CD4-positive, CD25-positive, alpha-beta regulatory T cell (primary cell): ENCODE data around the gene UBE2Q2. TPM values are rescaled to one million over a fixed set of nuclear protein-coding genes. Genes with fewer than 3 reads are reported as not detected.
A peak's percentile ranks its signal among the peaks of the same experiment; 100 is the strongest.

Source experiments
- ATAC-seq, 2 donors: fragments of 150-1000 bp; cut with Tn5 transposase; one replicate each; pipeline ENCODE4 v1.10.0; 2021; ENCODE audit warnings: low read depth in 2 of 2, moderate number of reproducible peaks in 2 of 2, moderate library complexity in 1 of 2
- DNase-seq, 3 donors: peaks; one replicate each; pipeline versions ENCODE4 v3.0.0 to v3.0.0-alpha.2; 2012 to 2022; ENCODE audit warnings: mixed read lengths in 1 of 3
- H3K27ac ChIP-seq: one replicate; pipeline ENCODE4 v1.7.0; 2013; ENCODE audit warnings: mild to moderate bottlenecking, low read length; ENCODE audit not compliant: insufficient read depth, poor library complexity, severe bottlenecking
- H3K27me3 ChIP-seq: one replicate; pipeline ENCODE4 v1.7.0; 2013; ENCODE audit warnings: low read length; ENCODE audit not compliant: control insufficient read depth, insufficient read depth
- H3K36me3 ChIP-seq: one replicate; pipeline ENCODE4 v1.7.0; 2013; ENCODE audit warnings: mild to moderate bottlenecking, low read length, moderate library complexity; ENCODE audit not compliant: control insufficient read depth, insufficient read depth
- H3K4me1 ChIP-seq: 2 replicates; pipeline ENCODE4 v1.7.0; 2013; ENCODE audit warnings: mild to moderate bottlenecking, low read length; ENCODE audit not compliant: insufficient read depth, control insufficient read depth, poor library complexity, severe bottlenecking
- H3K4me3 ChIP-seq: one replicate; pipeline ENCODE4 v1.7.0; 2013; ENCODE audit warnings: low read depth, mild to moderate bottlenecking, low read length, moderate library complexity
- H3K9me3 ChIP-seq, 2 experiments: 1 replicate in 1 of 2; 2 replicates in 1 of 2; pipeline ENCODE4 v1.7.0; 2013; ENCODE audit warnings: low read length in 2 of 2, mild to moderate bottlenecking in 1 of 2, moderate library complexity in 1 of 2; ENCODE audit not compliant: control insufficient read depth in 2 of 2
- H3K27ac Mint-ChIP-seq, 3 donors: one replicate each; pipeline ENCODE4 v1.8.0; 2020 to 2022; ENCODE audit warnings: mild to moderate bottlenecking in 3 of 3, mixed read lengths in 3 of 3, moderate library complexity in 2 of 3
- H3K27me3 Mint-ChIP-seq: one replicate; pipeline ENCODE4 v1.8.0; 2022; ENCODE audit warnings: mild to moderate bottlenecking, mixed read lengths
- H3K36me3 Mint-ChIP-seq: one replicate; pipeline ENCODE4 v1.8.0; 2020; ENCODE audit warnings: mixed read lengths
- H3K4me1 Mint-ChIP-seq, 4 donors: one replicate each; pipeline ENCODE4 v1.8.0; 2020 to 2022; ENCODE audit warnings: mixed read lengths in 4 of 4, mild to moderate bottlenecking in 1 of 4
- H3K4me3 Mint-ChIP-seq, 4 donors: one replicate each; pipeline ENCODE4 v1.8.0; 2020 to 2022; ENCODE audit warnings: mild to moderate bottlenecking in 4 of 4, mixed read lengths in 4 of 4, moderate library complexity in 3 of 4
- H3K9me3 Mint-ChIP-seq, 7 donors: one replicate each; pipeline ENCODE4 v1.8.0; 2020 to 2022; ENCODE audit warnings: mixed read lengths in 7 of 7, mild to moderate bottlenecking in 3 of 7, moderate library complexity in 2 of 7
- polyA plus RNA-seq, 4 donors: library from polyadenylated mRNA; unstranded; fragments of 300-500 nt; fragmentation: Illumina TruSeq; gene quantifications; one replicate each; pipeline ENCODE4 v1.2.3, GENCODE V29; 2021
- total RNA-seq: library from RNA; stranded (reverse); gene quantifications from one replicate; pipeline ENCODE4 v1.2.3, GENCODE V29; 2022

The UBE2Q2 gene
- total and polyA plus RNA-seq, 5 donors from 2014 or later = 27.8 to 32.5 (median 29.5) TPM

GRCh38 chr15:75830910-75831805 lies 12.1 kb upstream of the UBE2Q2 start:
- Mint-ChIP-seq H3K27me3 (no peaks in the 10 kb centered on the region), H3K4me1 (no peaks in the 10 kb centered on the region)

GRCh38 chr15:75831806-75832102 lies 11.5 kb upstream of the UBE2Q2 start:
- no peak overlapping the region for H3K4me3 Mint-ChIP-seq
- no peak overlapping the region for H3K4me3 ChIP-seq
- H3K4me1 Mint-ChIP-seq = no peaks in the 10 kb centered on the region
- no peaks in the 10 kb centered on the region for H3K9me3 ChIP-seq
- no peaks in the 10 kb centered on the region for H3K36me3 ChIP-seq
- peaks cover 3% of the 10 kb centered on the region for H3K4me1 ChIP-seq
- no peaks in the 10 kb centered on the region for H3K27me3 Mint-ChIP-seq
- ATAC-seq = no peak
- H3K36me3 Mint-ChIP-seq = no peaks in the 10 kb centered on the region
- no peak overlapping the region for H3K27ac Mint-ChIP-seq
- H3K27me3 ChIP-seq = no peaks in the 10 kb centered on the region
- no peak overlapping the region for H3K27ac ChIP-seq
- DNase-seq = no peak
- no peaks in the 10 kb centered on the region for H3K9me3 Mint-ChIP-seq

More at GRCh38 chr15:75830910-75831805, 12.1 kb upstream of the UBE2Q2 start:
- no peak for DNase-seq
- Histone ChIP-seq H3K27me3 (no peaks in the 10 kb centered on the region), H3K4me1 (no peaks in the 10 kb centered on the region), H3K4me3 (no peak overlapping the region), H3K9me3 (no peaks in the 10 kb centered on the region), H3K27ac (no peak overlapping the region), H3K36me3 (no peaks in the 10 kb centered on the region)
- no peak overlapping the region for H3K27ac Mint-ChIP-seq
- no peak for ATAC-seq
- no peak overlapping the region for H3K4me3 Mint-ChIP-seq
- no peaks in the 10 kb centered on the region for H3K9me3 Mint-ChIP-seq
- no peaks in the 10 kb centered on the region for H3K36me3 Mint-ChIP-seq

DNA sequence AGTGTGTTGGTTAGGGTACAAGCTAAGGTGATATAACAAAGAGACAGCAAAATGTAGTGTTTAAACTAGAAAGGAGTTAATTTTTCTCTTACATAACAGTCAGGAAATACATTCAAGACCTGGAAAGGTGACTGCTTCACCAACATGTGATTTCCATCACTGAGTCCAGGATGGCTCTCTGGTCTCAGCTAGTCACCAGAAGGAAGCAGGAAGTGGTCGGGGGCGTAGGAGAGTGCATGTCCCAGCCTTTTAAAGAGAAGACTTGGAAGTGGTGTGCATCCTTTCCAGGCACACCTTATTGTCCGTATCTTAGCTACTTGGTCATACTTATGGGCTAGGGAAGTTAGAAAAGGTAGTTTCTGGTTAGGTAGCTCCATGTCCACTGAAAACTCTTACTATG lies 11.1 kb upstream of the UBE2Q2 start:
- H3K9me3 ChIP-seq = no peaks in the 10 kb centered on the region
- ATAC-seq (no peak), DNase-seq (no peak)
- Mint-ChIP-seq H3K9me3 (no peaks in the 10 kb centered on the region), H3K4me3 (no peak overlapping the region), H3K4me1 (no peaks in the 10 kb centered on the region), H3K36me3 (no peaks in the 10 kb centered on the region), H3K27ac (no peak overlapping the region), H3K27me3 (no peaks in the 10 kb centered on the region)
- peaks cover 7% of the 10 kb centered on the region for H3K4me1 ChIP-seq
- no peaks in the 10 kb centered on the region for H3K36me3 ChIP-seq
- no peaks in the 10 kb centered on the region for H3K27me3 ChIP-seq
- H3K4me3 ChIP-seq = no peak overlapping the region
- no peak overlapping the region for H3K27ac ChIP-seq

DNA sequence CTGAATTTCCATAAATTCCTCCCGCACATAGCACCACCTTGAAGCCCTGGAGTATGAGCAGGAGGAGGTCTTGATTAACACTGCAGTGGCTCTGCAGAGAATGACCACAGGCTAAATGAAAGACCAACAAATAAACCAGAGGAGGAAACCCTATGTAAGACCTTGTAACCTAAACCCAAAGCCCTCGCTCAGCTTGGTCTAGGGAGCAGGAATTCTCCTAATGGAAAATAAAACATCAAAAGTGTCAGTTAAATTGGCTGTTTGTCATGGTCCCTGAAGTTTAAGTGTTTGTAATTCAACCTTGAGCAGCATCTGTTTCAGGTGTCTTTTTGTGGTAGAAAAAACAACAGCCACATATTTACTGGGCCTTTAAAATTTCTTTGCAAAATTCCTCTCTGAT lies 9.2 kb upstream of the UBE2Q2 start:
- Mint-ChIP-seq H3K27me3 (no peaks in the 10 kb centered on the region), H3K4me3 (no peak overlapping the region), H3K27ac (no peak overlapping the region), H3K4me1 (no peaks in the 10 kb centered on the region), H3K36me3 (no peaks in the 10 kb centered on the region), H3K9me3 (no peaks in the 10 kb centered on the region)
- Histone ChIP-seq H3K27ac (no peak overlapping the region), H3K36me3 (no peaks in the 10 kb centered on the region), H3K4me3 (no peak overlapping the region), H3K4me1 (peaks cover 8% of the 10 kb centered on the region), H3K27me3 (no peaks in the 10 kb centered on the region), H3K9me3 (no peaks in the 10 kb centered on the region)
- ATAC-seq (no peak), DNase-seq (no peak)

- Mint-ChIP-seq H3K27ac (no peak overlapping the region), H3K4me1 (no peaks in the 10 kb centered on the region), H3K4me3 (no peak overlapping the region), H3K36me3 (no peaks in the 10 kb centered on the region), H3K9me3 (no peaks in the 10 kb centered on the region), H3K27me3 (no peaks in the 10 kb centered on the region)
- ATAC-seq = no peak
- peaks cover 8% of the 10 kb centered on the region for H3K4me1 ChIP-seq
- H3K27me3 ChIP-seq = no peaks in the 10 kb centered on the region
- H3K27ac ChIP-seq = no peak overlapping the region
- no peaks in the 10 kb centered on the region for H3K36me3 ChIP-seq
- H3K4me3 ChIP-seq = no peak overlapping the region
- H3K9me3 ChIP-seq = no peaks in the 10 kb centered on the region
- DNase-seq = no peak
Measured at GRCh38 chr15:75835990-75836958, 7.0 kb upstream of the UBE2Q2 start.

DNA sequence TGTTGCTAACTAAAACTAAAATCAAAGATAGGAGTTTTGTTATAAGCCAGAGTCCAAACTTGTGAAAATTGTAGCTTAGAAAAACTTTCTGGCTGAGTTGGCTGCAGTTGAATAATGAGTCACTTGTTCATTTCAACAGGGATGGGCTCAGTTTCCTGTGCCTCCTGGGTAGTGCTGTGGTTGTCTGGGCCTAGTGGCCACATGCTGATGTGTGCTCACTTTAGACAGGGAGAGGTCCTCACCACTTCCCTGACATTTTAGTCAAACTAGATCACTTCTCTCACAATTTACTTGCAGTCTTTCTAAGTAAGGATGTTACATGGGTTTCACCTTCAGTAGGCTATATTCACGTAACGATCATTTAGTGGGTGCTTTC lies 6.3 kb upstream of the UBE2Q2 start:
- Histone ChIP-seq H3K27ac (no peak overlapping the region), H3K36me3 (no peaks in the 10 kb centered on the region), H3K9me3 (no peaks in the 10 kb centered on the region), H3K4me1 (peaks cover 8% of the 10 kb centered on the region), H3K4me3 (no peak overlapping the region), H3K27me3 (no peaks in the 10 kb centered on the region)
- no peaks in the 10 kb centered on the region for H3K9me3 Mint-ChIP-seq
- no peaks in the 10 kb centered on the region for H3K27me3 Mint-ChIP-seq
- H3K4me3 Mint-ChIP-seq = no peak overlapping the region
- H3K36me3 Mint-ChIP-seq = no peaks in the 10 kb centered on the region
- peaks cover 0 to 6% (median 1%) of the 10 kb centered on the region in 4 donors for H3K4me1 Mint-ChIP-seq
- ATAC-seq (peak; percentile 70 to 73), DNase-seq (peak in 1 of 3 donors; percentile 83)
- H3K27ac Mint-ChIP-seq = no peak overlapping the region

GRCh38 chr15:75840659-75841058 lies 2.6 kb upstream of the UBE2Q2 start:
- no peaks in the 10 kb centered on the region for H3K36me3 ChIP-seq
- H3K4me1 ChIP-seq = peaks cover 31% of the 10 kb centered on the region
- H3K27me3 Mint-ChIP-seq = no peaks in the 10 kb centered on the region
- DNase-seq (no peak), ATAC-seq (no peak)
- H3K36me3 Mint-ChIP-seq = no peaks in the 10 kb centered on the region
- peaks cover 15 to 25% (median 19%) of the 10 kb centered on the region in 4 donors for H3K4me1 Mint-ChIP-seq
- no peak overlapping the region for H3K4me3 ChIP-seq
- no peaks in the 10 kb centered on the region for H3K9me3 Mint-ChIP-seq
- no peak overlapping the region for H3K27ac ChIP-seq
- H3K9me3 ChIP-seq = no peaks in the 10 kb centered on the region
- H3K27ac Mint-ChIP-seq = peak overlapping the region in 1 of 3 donors; percentile 30
- H3K4me3 Mint-ChIP-seq = peak overlapping the region in 1 of 4 donors; percentile 11
- H3K27me3 ChIP-seq = no peaks in the 10 kb centered on the region
